Measurements from ENCODE around the gene IMMP2L. TPM values are rescaled to one million over a fixed set of nuclear protein-coding genes. Genes with fewer than 3 reads are reported as not detected.

Gene IMMP2L
- total RNA-seq, 1 donor from 2014 or later = 11.9 TPM

DNA sequence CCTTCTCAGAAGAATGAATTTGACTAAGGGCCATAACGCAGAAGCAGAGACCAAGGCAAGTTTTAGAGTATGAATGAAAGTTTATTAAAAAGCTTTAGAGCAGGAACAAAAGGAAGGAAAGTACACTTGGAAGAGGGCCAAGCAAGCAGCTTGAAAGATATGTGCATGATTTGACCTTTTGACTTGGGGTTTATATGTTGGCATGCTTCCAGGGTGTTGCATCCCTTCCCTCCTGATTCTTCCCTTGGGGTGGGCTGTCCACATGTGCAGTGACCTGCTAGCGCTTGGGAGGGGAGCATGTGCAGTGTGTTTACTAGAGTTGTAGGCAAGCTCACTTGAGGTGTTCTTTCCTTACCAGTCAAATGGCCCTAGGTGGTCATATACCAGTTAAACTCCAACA, 509.3 kb downstream of the IMMP2L start:
- H3K27me3 Mint-ChIP-seq (ENCODE audit: low read depth) = no peaks in the 10 kb centered on the region
- TF ChIP-seq, protein P1, sequence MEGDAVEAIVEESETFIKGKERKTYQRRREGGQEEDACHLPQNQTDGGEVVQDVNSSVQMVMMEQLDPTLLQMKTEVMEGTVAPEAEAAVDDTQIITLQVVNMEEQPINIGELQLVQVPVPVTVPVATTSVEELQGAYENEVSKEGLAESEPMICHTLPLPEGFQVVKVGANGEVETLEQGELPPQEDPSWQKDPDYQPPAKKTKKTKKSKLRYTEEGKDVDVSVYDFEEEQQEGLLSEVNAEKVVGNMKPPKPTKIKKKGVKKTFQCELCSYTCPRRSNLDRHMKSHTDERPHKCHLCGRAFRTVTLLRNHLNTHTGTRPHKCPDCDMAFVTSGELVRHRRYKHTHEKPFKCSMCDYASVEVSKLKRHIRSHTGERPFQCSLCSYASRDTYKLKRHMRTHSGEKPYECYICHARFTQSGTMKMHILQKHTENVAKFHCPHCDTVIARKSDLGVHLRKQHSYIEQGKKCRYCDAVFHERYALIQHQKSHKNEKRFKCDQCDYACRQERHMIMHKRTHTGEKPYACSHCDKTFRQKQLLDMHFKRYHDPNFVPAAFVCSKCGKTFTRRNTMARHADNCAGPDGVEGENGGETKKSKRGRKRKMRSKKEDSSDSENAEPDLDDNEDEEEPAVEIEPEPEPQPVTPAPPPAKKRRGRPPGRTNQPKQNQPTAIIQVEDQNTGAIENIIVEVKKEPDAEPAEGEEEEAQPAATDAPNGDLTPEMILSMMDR (conservative IDR thresholded peaks at IDR 0.05) = no peak
- no peak overlapping the region for H3K27ac Mint-ChIP-seq (ENCODE audit: unreplicated experiment)
- peaks cover 2% of the 10 kb centered on the region for H3K9me3 Mint-ChIP-seq
- H3K36me3 Mint-ChIP-seq (ENCODE audit: low read depth) = no peaks in the 10 kb centered on the region
- DNase-seq (ENCODE audit: low read depth, low spot score) = no peak
- no peak overlapping the region for H3K4me3 Mint-ChIP-seq
- peaks cover 27% of the 10 kb centered on the region for H3K4me1 Mint-ChIP-seq

DNA sequence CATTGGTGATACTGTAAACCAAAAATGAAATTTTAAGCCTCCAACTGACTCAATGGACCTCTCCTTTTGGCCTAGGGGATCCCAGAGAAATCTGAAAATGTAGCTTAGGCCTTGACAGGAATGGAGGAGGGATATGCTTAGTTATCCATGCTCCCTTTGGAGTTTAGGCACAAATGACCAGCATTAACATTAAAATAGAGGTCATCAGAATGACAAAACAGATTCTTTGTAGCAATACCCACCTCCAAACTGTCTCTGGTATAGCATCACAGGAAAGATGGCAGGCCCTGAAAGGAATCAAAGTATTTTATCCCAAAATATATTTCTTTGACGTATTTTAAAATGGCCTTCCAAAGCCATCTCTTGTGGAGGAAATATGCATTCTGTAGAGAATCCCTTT, 510.5 kb downstream of the IMMP2L start:
- TF ChIP-seq, protein P1 (conservative IDR thresholded peaks at IDR 0.05) = no peak
- Mint-ChIP-seq H3K27me3 (ENCODE audit: low read depth) (no peaks in the 10 kb centered on the region), H3K4me3 (no peak overlapping the region), H3K4me1 (peaks cover 27% of the 10 kb centered on the region), H3K36me3 (ENCODE audit: low read depth) (no peaks in the 10 kb centered on the region), H3K27ac (ENCODE audit: unreplicated experiment) (no peak overlapping the region), H3K9me3 (peaks cover 2% of the 10 kb centered on the region)
- DNase-seq (ENCODE audit: low read depth, low spot score) = no peak

DNA sequence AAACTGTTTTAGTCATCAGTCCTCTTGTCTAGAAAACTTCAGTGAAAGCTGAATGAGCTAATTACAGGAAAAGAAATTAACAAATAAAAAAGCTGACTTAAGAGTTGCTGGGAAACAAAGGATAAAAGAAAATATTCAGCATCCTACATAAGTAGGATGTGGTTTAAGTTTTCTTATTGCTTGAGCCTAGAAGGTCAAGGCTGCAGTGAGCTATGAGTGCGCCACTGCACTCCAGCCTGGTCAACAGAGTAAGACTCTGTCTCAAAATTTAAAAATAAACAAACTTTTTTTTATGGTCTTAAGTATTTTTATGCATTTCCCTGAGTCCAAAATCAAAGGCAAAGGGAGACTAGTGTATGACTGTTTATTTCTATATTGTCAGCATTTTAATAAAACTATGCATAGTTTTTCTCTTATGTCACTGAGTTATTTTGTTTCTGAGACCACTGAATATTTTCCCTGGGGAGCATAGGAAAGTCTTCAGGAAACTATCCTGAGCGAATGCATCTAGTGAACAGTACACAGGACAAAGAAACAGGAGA, 511.3 kb downstream of the IMMP2L start:
- H3K4me1 Mint-ChIP-seq = peaks cover 27% of the 10 kb centered on the region
- no peaks in the 10 kb centered on the region for H3K27me3 Mint-ChIP-seq (ENCODE audit: low read depth)
- H3K9me3 Mint-ChIP-seq = peaks cover 2% of the 10 kb centered on the region
- no peak overlapping the region for H3K27ac Mint-ChIP-seq (ENCODE audit: unreplicated experiment)
- H3K36me3 Mint-ChIP-seq (ENCODE audit: low read depth) = no peaks in the 10 kb centered on the region
- TF ChIP-seq, protein P1 (conservative IDR thresholded peaks at IDR 0.05) = no peak
- no peak for DNase-seq (ENCODE audit: low read depth, low spot score)
- H3K4me3 Mint-ChIP-seq = no peak overlapping the region

DNA sequence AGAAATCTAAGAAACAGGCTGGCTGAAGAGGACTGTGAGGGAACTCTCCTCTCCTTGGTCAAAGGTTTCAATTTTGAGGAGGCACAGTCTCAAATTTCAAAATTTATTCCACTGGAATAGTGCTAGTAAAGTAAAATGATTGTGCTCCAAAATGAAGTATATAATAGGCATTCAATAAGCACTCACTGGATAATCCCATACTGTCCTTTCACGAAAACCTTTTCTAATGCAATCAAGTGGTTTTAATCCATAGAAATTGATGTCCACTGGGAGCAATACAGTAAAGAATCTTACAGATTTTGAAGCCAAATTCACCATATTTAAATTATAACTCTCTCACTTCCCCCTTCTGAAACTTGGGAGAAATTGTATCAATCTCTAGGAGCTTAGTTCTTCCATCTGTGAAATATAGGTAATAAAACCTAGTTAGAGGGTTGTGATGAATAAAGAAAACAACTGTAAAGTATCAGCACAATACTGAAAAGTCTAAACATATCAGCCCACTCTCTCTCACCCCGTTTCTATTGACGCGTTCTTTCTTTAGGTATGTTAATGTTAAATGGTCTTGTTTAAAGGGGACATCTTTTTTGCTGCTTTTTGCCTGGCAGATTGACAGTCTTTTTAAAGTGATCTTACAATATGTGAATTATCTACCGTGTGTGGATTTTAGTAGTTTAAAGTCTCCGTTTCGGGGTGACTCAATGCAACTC, 512.2 kb downstream of the IMMP2L start:
- no peaks in the 10 kb centered on the region for H3K9me3 Mint-ChIP-seq

DNA sequence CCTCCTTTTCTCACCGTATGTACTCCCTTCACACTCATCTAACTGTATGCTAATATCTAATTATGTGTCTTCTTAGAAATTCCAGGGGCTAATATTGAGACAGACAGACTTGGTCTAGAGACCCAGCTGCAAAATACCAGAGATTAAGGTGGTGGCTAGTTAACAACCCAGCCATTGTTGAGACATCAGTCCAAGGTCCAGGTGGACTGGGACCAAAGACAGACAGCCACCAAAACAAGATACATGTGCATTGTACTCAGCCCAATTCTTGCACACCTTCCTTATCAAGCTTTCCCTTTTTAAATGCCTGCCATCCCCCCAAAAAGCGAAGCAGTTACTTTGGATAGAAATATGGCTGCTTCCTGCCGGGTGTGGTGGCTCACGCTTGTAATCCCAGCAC, 514.7 kb downstream of the IMMP2L start:
- H3K36me3 Mint-ChIP-seq (ENCODE audit: low read depth) = no peaks in the 10 kb centered on the region
- TF ChIP-seq, protein P1 (conservative IDR thresholded peaks at IDR 0.05) = no peak
- no peak overlapping the region for H3K4me3 Mint-ChIP-seq
- H3K9me3 Mint-ChIP-seq = no peaks in the 10 kb centered on the region
- peaks cover 27% of the 10 kb centered on the region for H3K4me1 Mint-ChIP-seq
- H3K27ac Mint-ChIP-seq (ENCODE audit: unreplicated experiment) = no peak overlapping the region
- no peaks in the 10 kb centered on the region for H3K27me3 Mint-ChIP-seq (ENCODE audit: low read depth)
- DNase-seq (ENCODE audit: low read depth, low spot score) = no peak

More for the DNA sequence above, 512.2 kb downstream of the IMMP2L start:
- H3K36me3 Mint-ChIP-seq (ENCODE audit: low read depth) = no peaks in the 10 kb centered on the region
- no peak for DNase-seq (ENCODE audit: low read depth, low spot score)
- peaks cover 27% of the 10 kb centered on the region for H3K4me1 Mint-ChIP-seq
- no peaks in the 10 kb centered on the region for H3K27me3 Mint-ChIP-seq (ENCODE audit: low read depth)
- TF ChIP-seq, protein P1 (conservative IDR thresholded peaks at IDR 0.05) = no peak
- H3K27ac Mint-ChIP-seq (ENCODE audit: unreplicated experiment) = no peak overlapping the region
- H3K4me3 Mint-ChIP-seq = no peak overlapping the region
